Adrenal gland (tissue), 12 donors: Measurements from ENCODE around the gene RYR3. TPM values are rescaled to one million over a fixed set of nuclear protein-coding genes. Genes with fewer than 3 reads are reported as not detected.

Experiments used
- DNase-seq, 7 donors: peaks; one replicate each; pipeline ENCODE4 v3.0.0-alpha.2; 2019 to 2020
- H3K27ac ChIP-seq, 5 donors: fragments of 200-600 bp; sonication (generic) in 4 of 5; 1 replicate in 3 of 5; 2 replicates in 2 of 5; pipeline versions ENCODE4 v1.5.1 to v1.8.0; 2016 to 2020; ENCODE audit warnings: mild to moderate bottlenecking in 1 of 5
- H3K27me3 ChIP-seq: fragments of 200-600 bp; 2 replicates; pipeline ENCODE4 v1.8.0; 2021
- H3K36me3 ChIP-seq, 2 donors: fragments of 200-600 bp; replicated peaks in 1 of 2; 1 replicate in 1 of 2; 2 replicates in 1 of 2; pipeline versions ENCODE4 v1.5.1 to v1.8.0; 2018 to 2022
- H3K4me1 ChIP-seq, 2 donors: fragments of 200-600 bp; replicated peaks in 1 of 2; 1 replicate in 1 of 2; 2 replicates in 1 of 2; pipeline versions ENCODE4 v1.5.1 to v1.8.0; 2018 to 2021
- H3K4me3 ChIP-seq, 4 donors: fragments of 200-600 bp; sonication (generic) in 3 of 4; one replicate each; pipeline ENCODE4 v1.5.1; 2016 to 2018
- H3K9me3 ChIP-seq, 3 donors: fragments of 200-600 bp; sonication (generic) in 1 of 3; replicated peaks in 1 of 3; 1 replicate in 2 of 3; 2 replicates in 1 of 3; pipeline versions ENCODE4 v1.5.1 to v1.8.0; 2016 to 2021
- POLR2A ChIP-seq, 2 donors: fragments of 450-650 bp; IDR thresholded peaks; one replicate each; pipeline ENCODE4 v1.6.1; 2017; ENCODE audit warnings: antibody characterized with exemption in 2 of 2, mild to moderate bottlenecking in 2 of 2, moderate library complexity in 1 of 2
- WGBS, 4 donors: extraction: QIAGEN DNeasy Blood & Tissue Kit in 2 of 4; methylation state at CpG; one replicate each; pipeline versions ENCODE4 v1.1.5 to v1.1.7; 2013 to 2017; 5-methylcytosine and 5-hydroxymethylcytosine counted together
- intact Hi-C, 2 donors: fragments of 100-400 bp; cut with DNase I; formaldehyde crosslinking; loops; one replicate each; pipeline versions ENCODE4 v1.14.1 to v1.15.0; 2022 to 2023
- polyA plus RNA-seq, 3 donors: library from polyadenylated mRNA; stranded (reverse); fragments of 200-250 nt in 2 of 3; fragments of 350-450 nt in 1 of 3; fragmentation: Illumina TruSeq in 1 of 3; extraction: RNeasy Lipid Tissue Mini Kit (QIAGEN cat#74804) in 1 of 3; gene quantifications; one replicate each; pipeline ENCODE4 v1.2.3, GENCODE V29; 2013 to 2014
- total RNA-seq, 9 donors: library from RNA; depleted of rRNA in 4 of 9; stranded (reverse); fragments of >200 nt in 4 of 9; fragments of 120-200 nt in 1 of 9; fragmentation: NEBNext Ultra II Directional in 1 of 9; extraction: Animal tissue kit (Norgen Biotek cat#: 25700) in 1 of 9; gene quantifications; one replicate each; pipeline versions ENCODE4 v1.1.0 to v1.2.4, GENCODE V29; 2013 to 2023
- TF ChIP-seq, protein P1 (sequence below), 6 experiments: fragments of 450-650 bp in 4 of 6; fragments of 200-600 bp in 2 of 6; sonication (generic) in 1 of 6; IDR thresholded peaks; 1 replicate in 5 of 6; 2 replicates in 1 of 6; pipeline versions ENCODE4 v1.5.1 to v1.8.0; 2016 to 2021; ENCODE audit warnings: antibody characterized with exemption in 6 of 6, mild to moderate bottlenecking in 2 of 6, moderate library complexity in 1 of 6
- donor health status: healthy with polysubstance abuse.
- donor health status: Bipolar disorder and iron deficiency.
- donor health status: DM: yes; HTN: yes; CAD: no.
- donor health status: DM: no; HTN: no; CAD: no.
- donor health status: DM: no; HTN: no; CAD: no.
- donor health status: DM: yes; HTN: yes; CAD: no.

Gene RYR3
- total and polyA plus RNA-seq, 12 donors: 0.32 to 60.7 (median 3.4) TPM

GRCh38 chr15:33284336-33284735, 26.4 kb upstream of the RYR3 start:
- no peaks in the 10 kb centered on the region for H3K36me3 ChIP-seq
- H3K4me3 ChIP-seq: no peak overlapping the region
- TF ChIP-seq, protein P1, sequence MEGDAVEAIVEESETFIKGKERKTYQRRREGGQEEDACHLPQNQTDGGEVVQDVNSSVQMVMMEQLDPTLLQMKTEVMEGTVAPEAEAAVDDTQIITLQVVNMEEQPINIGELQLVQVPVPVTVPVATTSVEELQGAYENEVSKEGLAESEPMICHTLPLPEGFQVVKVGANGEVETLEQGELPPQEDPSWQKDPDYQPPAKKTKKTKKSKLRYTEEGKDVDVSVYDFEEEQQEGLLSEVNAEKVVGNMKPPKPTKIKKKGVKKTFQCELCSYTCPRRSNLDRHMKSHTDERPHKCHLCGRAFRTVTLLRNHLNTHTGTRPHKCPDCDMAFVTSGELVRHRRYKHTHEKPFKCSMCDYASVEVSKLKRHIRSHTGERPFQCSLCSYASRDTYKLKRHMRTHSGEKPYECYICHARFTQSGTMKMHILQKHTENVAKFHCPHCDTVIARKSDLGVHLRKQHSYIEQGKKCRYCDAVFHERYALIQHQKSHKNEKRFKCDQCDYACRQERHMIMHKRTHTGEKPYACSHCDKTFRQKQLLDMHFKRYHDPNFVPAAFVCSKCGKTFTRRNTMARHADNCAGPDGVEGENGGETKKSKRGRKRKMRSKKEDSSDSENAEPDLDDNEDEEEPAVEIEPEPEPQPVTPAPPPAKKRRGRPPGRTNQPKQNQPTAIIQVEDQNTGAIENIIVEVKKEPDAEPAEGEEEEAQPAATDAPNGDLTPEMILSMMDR (IDR thresholded peaks at IDR 0.05): no peak
- no peak for TF ChIP-seq POLR2A (IDR thresholded peaks at IDR 0.05)
- H3K9me3 ChIP-seq: no peaks in the 10 kb centered on the region
- H3K4me1 ChIP-seq: no peaks in the 10 kb centered on the region
- 64 to 92% (median 76%) methylated on average over 1 of the region's 1 CpG for WGBS, 4 donors
- H3K27me3 ChIP-seq: no peaks in the 10 kb centered on the region
- H3K27ac ChIP-seq: no peak overlapping the region
- intact Hi-C loops: no loop called here
- no peak for DNase-seq

GRCh38 chr15:33292717-33293307, 18.0 kb upstream of the RYR3 start:
- no peaks in the 10 kb centered on the region for H3K36me3 ChIP-seq
- DNase-seq: peak; percentile 48 to 78 (median 63)
- no peak overlapping the region for H3K27ac ChIP-seq
- no peaks in the 10 kb centered on the region for H3K9me3 ChIP-seq
- 22 to 27% (median 24%) methylated on average over 7 of the region's 7 CpGs for WGBS, 4 donors
- no peak for TF ChIP-seq POLR2A (IDR thresholded peaks at IDR 0.05)
- TF ChIP-seq, protein P1 (IDR thresholded peaks at IDR 0.05): peak; percentile 52 to 79 (median 75)
- H3K27me3 ChIP-seq: no peaks in the 10 kb centered on the region
- H3K4me3 ChIP-seq: no peak overlapping the region
- no peaks in the 10 kb centered on the region for H3K4me1 ChIP-seq
- intact Hi-C loops: loop anchor here (5.0 to 10.0 kb wide), 3 partner anchors 312 to 412 kb away; no protein-coding TSS in a partner anchor

GRCh38 chr15:33293713-33294334, 16.9 kb upstream of the RYR3 start:
- TF ChIP-seq, protein P1 (IDR thresholded peaks at IDR 0.05): no peak
- TF ChIP-seq POLR2A (IDR thresholded peaks at IDR 0.05): no peak
- H3K4me3 ChIP-seq: no peak overlapping the region
- WGBS, 4 donors: 60 to 65% (median 62%) methylated on average over 14 to 19 of the region's 19 CpGs
- no peak for DNase-seq
- H3K9me3 ChIP-seq: no peaks in the 10 kb centered on the region
- H3K4me1 ChIP-seq: no peaks in the 10 kb centered on the region
- H3K27me3 ChIP-seq: no peaks in the 10 kb centered on the region
- intact Hi-C loops: loop anchor here (5.0 to 10.0 kb wide), 3 partner anchors 311 to 411 kb away; no protein-coding TSS in a partner anchor
- no peak overlapping the region for H3K27ac ChIP-seq
- H3K36me3 ChIP-seq: no peaks in the 10 kb centered on the region

- Histone ChIP-seq H3K27ac (no peak overlapping the region), H3K36me3 (no peaks in the 10 kb centered on the region), H3K9me3 (no peaks in the 10 kb centered on the region), H3K4me1 (no peaks in the 10 kb centered on the region), H3K4me3 (no peak overlapping the region), H3K27me3 (no peaks in the 10 kb centered on the region)
- no peak for DNase-seq
- TF ChIP-seq, protein P1 (IDR thresholded peaks at IDR 0.05): no peak
- no peak for TF ChIP-seq POLR2A (IDR thresholded peaks at IDR 0.05)
- intact Hi-C loops: loop anchor here (5.0 to 10.0 kb wide), 3 partner anchors 309 to 409 kb away; no protein-coding TSS in a partner anchor
These were observed 14.7 kb upstream of the RYR3 start for GRCh38 chr15:33296050-33296449.
